Measurements from ENCODE around the gene ITGA1. TPM values are rescaled to one million over a fixed set of nuclear protein-coding genes. Genes with fewer than 3 reads are reported as not detected.

ITGA1 gene
- total RNA-seq, 4 donors from 2014 or later, result 5.7 to 20.4 (median 12.4) TPM

GRCh38 chr5:53002491-53002890 lies 214.8 kb downstream of the ITGA1 start:
- no peak overlapping the region for H3K4me3 ChIP-seq
- no peak for ATAC-seq
- intact Hi-C loops (cut with DNase I; ENCODE audit: low total_unique reads), result no loop called here
- H3K27me3 ChIP-seq, result no peaks in the 10 kb centered on the region
- DNase-seq, result no peak
- H3K4me1 ChIP-seq, result no peaks in the 10 kb centered on the region
- no peak for TF ChIP-seq POLR2A (IDR thresholded peaks at IDR 0.05)
- TF ChIP-seq CTCF (IDR thresholded peaks at IDR 0.05 in 4 of 5, conservative IDR thresholded peaks at IDR 0.05 in 1 of 5), result no peak
- H3K36me3 ChIP-seq, result no peaks in the 10 kb centered on the region
- H3K27ac ChIP-seq, result no peak overlapping the region
- H3K9me3 ChIP-seq, result no peaks in the 10 kb centered on the region
- in situ Hi-C loops (cut with MboI; ENCODE audit: low sequenced_read_pairs in 4 of 4), result no loop called here

GRCh38 chr5:53003144-53003543 lies 215.4 kb downstream of the ITGA1 start:
- in situ Hi-C loops (cut with MboI; ENCODE audit: low sequenced_read_pairs in 4 of 4), result no loop called here
- TF ChIP-seq CTCF (IDR thresholded peaks at IDR 0.05 in 4 of 5, conservative IDR thresholded peaks at IDR 0.05 in 1 of 5) (no peak), POLR2A (IDR thresholded peaks at IDR 0.05) (no peak)
- DNase-seq (no peak), ATAC-seq (no peak)
- H3K36me3 ChIP-seq, result no peaks in the 10 kb centered on the region
- no peaks in the 10 kb centered on the region for H3K9me3 ChIP-seq
- H3K4me1 ChIP-seq, result no peaks in the 10 kb centered on the region
- H3K27ac ChIP-seq, result no peak overlapping the region
- intact Hi-C loops (cut with DNase I; ENCODE audit: low total_unique reads), result no loop called here
- H3K4me3 ChIP-seq, result no peak overlapping the region
- H3K27me3 ChIP-seq, result no peaks in the 10 kb centered on the region

- no peaks in the 10 kb centered on the region for H3K36me3 ChIP-seq
- no peak overlapping the region for H3K27ac ChIP-seq
- intact Hi-C loops (cut with DNase I; ENCODE audit: low total_unique reads) (no loop called here), in situ Hi-C loops (cut with MboI; ENCODE audit: low sequenced_read_pairs in 4 of 4) (no loop called here)
- no peaks in the 10 kb centered on the region for H3K4me1 ChIP-seq
- no peaks in the 10 kb centered on the region for H3K27me3 ChIP-seq
- DNase-seq (no peak), ATAC-seq (no peak)
- no peaks in the 10 kb centered on the region for H3K9me3 ChIP-seq
- no peak overlapping the region for H3K4me3 ChIP-seq
- TF ChIP-seq POLR2A (IDR thresholded peaks at IDR 0.05), result no peak
- no peak for TF ChIP-seq CTCF (IDR thresholded peaks at IDR 0.05 in 4 of 5, conservative IDR thresholded peaks at IDR 0.05 in 1 of 5)
These were observed 219.5 kb downstream of the ITGA1 start for GRCh38 chr5:53006911-53007890.

- no peaks in the 10 kb centered on the region for H3K4me1 ChIP-seq
- ATAC-seq (no peak), DNase-seq (no peak)
- intact Hi-C loops (cut with DNase I; ENCODE audit: low total_unique reads) (no loop called here), in situ Hi-C loops (cut with MboI; ENCODE audit: low sequenced_read_pairs in 4 of 4) (no loop called here)
- no peak for TF ChIP-seq CTCF (IDR thresholded peaks at IDR 0.05 in 4 of 5, conservative IDR thresholded peaks at IDR 0.05 in 1 of 5)
- TF ChIP-seq POLR2A (IDR thresholded peaks at IDR 0.05), result no peak
- no peak overlapping the region for H3K27ac ChIP-seq
- no peaks in the 10 kb centered on the region for H3K9me3 ChIP-seq
- H3K36me3 ChIP-seq, result no peaks in the 10 kb centered on the region
- H3K27me3 ChIP-seq, result no peaks in the 10 kb centered on the region
- H3K4me3 ChIP-seq, result no peak overlapping the region
These were observed 221.0 kb downstream of the ITGA1 start for GRCh38 chr5:53008751-53009150.

Other genes starting within 250 kb of the ITGA1 start
- 10 to 100 TPM; 13.8 to 28.5 (median 18.5) TPM for gene PELO, start within 50 bp of the ITGA1 start, total RNA-seq
- gene ITGA2, start 201.4 kb downstream of the ITGA1 start, total RNA-seq, result under 1 TPM; 0.07 to 0.41 (median 0.24) TPM